GM21390 (cell line): ENCODE results near the gene MYH1.
"Not testable (repeated sequence)": the region's sequence is repeated elsewhere in the genome, so short reads cannot be mapped to it uniquely, and the experiment has no call there.

Source experiments
- ATAC-seq: cut with Tn5 transposase; IDR thresholded peaks from one replicate; pipeline ENCODE4 v1.9.1; 2021; ENCODE audit not compliant: unreplicated experiment

The MYH1 gene

DNA sequence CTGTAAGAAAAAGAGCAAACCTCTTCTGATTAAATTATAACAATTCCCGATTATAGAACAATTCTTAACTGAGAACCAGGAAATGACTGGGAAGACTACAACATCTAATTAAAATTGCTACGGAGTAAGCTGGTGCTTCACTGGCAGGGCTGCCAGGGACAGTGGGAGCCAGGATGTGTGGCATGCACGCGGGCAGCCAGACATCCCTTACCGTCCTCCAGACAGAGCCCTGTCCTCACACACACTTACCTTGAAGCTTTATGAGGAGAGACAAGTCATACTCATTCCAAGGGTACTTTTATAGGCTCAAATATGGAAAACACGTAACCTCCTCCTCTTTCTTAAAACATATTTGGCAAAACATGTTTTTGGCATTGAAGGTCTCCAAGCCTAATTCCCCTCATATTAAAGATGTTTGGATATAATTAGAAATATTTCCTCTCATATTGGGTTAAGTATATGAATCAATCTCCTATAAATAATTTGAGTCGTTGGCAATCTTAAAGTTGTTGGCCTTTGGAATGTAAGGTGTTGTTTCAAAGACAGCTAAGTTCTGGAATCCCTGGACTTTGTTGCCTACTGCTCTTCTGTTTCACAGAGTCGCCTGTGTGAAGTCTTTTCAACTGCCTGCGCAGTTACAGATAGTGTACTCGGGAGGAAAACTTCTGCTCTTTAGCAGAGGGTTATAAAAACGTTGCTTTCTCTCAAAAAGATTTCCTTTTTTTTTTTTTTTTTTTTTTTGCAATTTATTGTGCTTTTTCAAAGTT lies at the start of gene MYH1:
MYH1 (minus strand) TSS at position 272 of the 767 bp plus-strand sequence. CDS start 1,900 bp downstream, outside the sequence.
- ATAC-seq = no peak

DNA sequence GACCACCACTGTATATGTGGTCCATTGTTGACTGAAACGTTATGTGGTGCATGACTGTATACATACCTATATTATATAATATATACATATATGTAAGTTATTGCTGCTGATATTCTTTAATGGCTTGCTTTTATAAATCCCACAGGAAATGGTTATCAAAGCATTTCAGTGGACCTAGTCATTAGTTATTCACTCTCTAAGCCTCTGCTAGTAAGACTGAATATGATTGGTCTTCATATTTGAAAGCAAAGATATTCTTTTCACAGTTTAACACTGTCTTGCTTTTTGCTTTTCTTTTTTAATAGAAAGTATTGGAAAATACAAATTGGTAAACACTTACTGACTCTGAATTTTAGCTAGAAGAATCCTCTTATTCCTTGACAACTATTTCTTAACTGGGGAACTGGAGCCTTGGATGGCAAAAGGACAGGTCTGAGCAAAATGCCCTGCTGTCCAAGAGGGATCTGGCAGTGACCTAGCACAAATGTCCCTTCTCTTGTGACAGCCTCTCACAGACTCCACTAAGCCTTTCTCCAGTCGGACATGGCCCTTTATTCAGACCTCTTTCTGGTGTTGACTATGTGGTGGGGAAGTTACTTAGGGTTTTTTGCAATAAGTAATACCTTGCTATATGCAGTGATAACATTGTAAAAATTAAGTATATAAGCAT lies 45.8 kb upstream of the MYH1 start:
- ATAC-seq = no peak

- ATAC-seq = no peak
Observed at GRCh38 chr17:10558049-10558448, 39.7 kb upstream of the MYH1 start.

DNA sequence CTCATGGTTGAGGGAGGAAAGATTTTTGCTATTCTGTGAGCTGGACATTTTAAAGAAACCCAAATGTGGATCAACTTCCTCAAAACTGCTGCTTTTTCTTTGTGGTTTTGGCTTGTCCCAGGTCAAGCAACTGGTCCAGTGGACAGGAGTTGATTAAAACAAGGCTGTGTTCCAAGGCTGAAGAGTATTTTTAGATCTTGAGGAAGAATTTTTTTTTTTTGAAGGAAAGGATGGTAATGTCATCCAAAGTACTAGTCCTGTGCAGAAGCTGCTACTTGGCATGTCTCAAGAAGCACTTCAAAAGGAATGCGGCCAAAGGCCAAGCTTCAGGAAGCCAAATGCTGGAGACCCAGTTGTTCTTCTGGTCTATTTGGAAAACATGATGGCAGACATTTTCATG lies 39.1 kb upstream of the MYH1 start:
- ATAC-seq = no peak

GRCh38 chr17:10556301-10557005 lies 38.1 kb upstream of the MYH1 start:
- no peak for ATAC-seq

GRCh38 chr17:10550014-10550413 lies 31.7 kb upstream of the MYH1 start:
- no peak for ATAC-seq

DNA sequence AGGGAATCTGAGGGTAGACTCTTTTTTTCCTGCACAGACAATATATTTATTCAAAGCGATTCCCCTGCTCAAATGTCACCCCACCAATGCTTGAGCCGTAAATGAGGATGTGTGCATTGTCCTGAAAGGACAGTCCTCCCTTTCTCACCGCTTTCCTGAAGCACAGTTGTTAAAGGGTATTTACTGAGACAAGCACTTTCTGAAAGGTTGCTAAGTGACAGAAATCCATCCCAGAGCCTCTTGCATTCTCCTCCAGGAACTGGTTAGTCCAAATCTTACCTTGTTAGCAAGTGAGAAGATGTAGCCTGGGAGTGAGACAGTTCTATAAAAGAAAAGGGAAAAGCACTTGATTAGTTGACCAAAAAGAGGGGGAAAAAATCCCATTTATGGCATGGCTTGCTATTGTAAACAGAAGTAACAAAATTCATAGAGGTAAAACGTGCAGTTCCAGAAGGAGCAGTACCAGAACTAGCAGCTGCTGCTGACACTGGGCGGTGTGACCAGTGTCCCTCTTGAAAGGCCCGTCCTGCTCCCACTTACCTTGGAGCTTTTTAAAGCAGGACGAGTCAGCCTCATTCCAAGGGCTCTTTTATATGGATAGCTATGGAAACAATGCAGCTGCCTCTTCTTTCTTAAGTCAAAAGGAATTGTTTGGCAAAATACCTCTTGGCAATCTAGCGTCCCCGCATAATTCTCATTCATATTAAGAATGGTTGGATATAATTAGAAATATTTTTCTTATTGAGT lies 30.9 kb upstream of the MYH1 start, which contains the start of gene MYH2:
MYH2 (minus strand) TSS at position 563 of the 747 bp plus-strand sequence. CDS start 1,738 bp downstream, outside the sequence.
- ATAC-seq = no peak

- ATAC-seq = no peak
Observed at GRCh38 chr17:10547351-10547750, 29.0 kb upstream of the MYH1 start.

GRCh38 chr17:10543486-10543885 lies 25.1 kb upstream of the MYH1 start:
- not testable (repeated sequence) for ATAC-seq

GRCh38 chr17:10541179-10541578 lies 22.8 kb upstream of the MYH1 start:
- not testable (repeated sequence) for ATAC-seq

DNA sequence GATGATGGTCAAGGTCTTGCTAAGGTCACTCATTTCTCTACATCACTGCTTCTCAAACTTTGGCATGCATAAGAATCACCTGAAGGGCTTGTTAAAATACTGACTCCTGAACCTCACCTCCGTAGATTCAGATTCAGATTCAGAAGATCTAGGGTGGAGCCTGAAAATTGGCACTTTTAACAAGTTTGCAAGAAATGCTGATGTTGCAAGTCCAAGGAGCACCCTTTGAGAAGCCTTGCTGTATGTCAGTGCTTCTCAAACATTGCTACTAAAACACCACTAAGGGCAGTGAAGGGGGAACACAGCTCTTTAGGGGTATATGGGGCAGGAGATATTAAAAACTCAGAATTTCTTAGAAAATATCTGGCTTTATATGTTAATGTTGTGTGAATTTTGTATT lies 13.7 kb upstream of the MYH1 start:
- ATAC-seq = no peak

- ATAC-seq = no peak
Observed at GRCh38 chr17:10527419-10527818, 9.1 kb upstream of the MYH1 start.

- no peak for ATAC-seq
Observed at GRCh38 chr17:10526517-10526916, 8.2 kb upstream of the MYH1 start.

- ATAC-seq = no peak
Observed at GRCh38 chr17:10523064-10523463, 4.7 kb upstream of the MYH1 start.

- no peak for ATAC-seq
Observed at GRCh38 chr17:10521949-10522348, 3.6 kb upstream of the MYH1 start.

DNA sequence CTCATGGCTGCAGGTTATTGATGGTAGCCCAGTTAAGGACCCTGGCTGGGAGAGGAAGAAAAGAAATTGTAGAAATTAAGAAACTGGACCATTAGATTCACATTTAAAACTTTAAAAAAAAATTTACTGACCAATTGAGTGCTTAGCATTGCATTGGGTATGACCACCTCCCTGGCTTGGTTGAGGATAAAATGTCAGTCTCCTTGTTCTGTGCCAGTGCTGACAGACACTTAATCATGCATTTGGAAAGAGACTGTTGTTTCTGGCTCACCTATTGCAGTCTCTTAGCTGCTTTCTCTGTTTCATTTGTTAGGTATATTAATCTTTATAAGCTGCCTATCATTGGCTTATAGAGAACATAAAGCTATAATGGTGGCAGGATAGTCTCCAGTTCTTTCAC lies 1.7 kb downstream of the MYH1 start:
- ATAC-seq = no peak

DNA sequence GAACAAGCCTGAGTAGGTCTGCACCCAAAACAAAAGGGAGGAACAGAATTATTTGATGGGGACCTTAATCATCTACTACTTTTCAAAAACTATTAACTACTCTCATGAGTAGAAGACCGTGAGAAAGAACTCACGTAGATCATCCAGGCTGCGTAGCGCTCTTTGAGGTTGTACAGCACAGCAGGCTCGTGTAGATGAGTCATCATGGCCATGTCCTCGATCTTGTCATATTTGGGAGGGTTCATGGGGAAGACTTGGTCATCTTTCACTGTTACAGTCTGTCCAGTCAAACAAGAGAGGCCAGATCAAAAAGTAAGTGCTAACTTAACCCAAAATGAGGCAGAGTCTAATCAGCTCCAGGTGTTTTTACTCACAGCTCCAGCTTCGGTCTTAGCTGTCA lies 2.3 kb downstream of the MYH1 start:
- ATAC-seq = no peak

GRCh38 chr17:10513299-10514067 lies 4.9 kb downstream of the MYH1 start:
- no peak for ATAC-seq

DNA sequence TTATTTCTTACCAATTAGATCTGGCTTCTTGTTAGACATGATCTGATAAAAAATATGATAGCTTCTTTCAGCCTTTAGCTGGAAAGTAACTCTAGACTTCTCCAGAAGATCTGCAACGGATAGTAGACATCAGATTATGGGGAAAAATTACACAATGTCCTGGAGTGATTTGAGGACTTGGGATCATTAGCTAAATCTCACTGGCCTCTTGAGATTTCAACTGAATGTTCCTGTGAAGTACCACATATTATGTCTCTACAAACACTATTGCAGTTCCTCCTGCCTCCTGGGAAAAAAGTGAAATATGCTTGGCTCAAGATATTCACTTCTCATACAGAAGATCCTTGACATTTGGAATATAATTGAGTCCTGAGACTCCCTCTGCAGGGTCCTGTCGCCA lies 5.5 kb downstream of the MYH1 start:
- ATAC-seq = no peak

DNA sequence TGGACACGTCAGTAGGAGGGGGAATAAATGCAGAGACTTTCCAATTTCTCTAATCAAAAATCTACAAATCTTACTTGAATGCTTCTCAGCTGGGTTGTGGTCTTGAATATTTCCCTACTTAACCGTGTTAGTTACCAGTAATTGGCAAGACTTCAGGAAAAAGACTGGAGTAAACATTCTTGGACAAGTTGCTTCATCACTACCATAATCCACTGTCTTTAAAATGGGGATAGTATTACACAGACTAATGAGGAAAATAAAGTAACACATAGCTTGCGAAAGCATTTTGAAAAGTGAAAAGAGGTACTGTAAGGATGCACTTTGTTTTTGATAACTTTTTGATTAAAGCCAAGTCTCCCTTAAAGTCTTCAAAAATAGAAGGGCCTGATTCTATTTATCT lies 18.4 kb downstream of the MYH1 start:
- ATAC-seq = no peak
